ENCODE measurements around the gene PEX12.
"Not testable (repeated sequence)": the region's sequence is repeated elsewhere in the genome, so short reads cannot be mapped to it uniquely, and the experiment has no call there.

Gene PEX12

DNA sequence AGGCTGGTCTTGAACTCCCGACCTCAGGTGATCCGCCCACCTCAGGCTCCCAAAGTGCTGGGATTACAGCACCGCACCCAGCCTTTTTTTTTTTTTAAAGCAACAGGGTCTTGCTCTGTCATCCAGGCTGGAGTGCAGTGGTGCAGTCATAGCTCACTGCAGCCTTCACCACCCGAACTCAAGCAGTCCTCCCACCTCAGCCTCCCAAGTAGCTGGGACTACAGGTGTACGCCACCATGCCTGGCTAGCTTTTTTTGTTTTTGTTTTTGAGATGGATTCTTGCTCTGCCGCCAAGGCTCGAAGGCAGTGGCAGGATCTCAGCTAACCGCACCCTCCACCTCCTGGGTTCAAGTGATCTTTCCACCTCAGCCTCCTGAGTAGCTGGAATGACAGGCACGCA, 43.0 kb downstream of the PEX12 start:
- not testable (repeated sequence) for DNase-seq

DNA sequence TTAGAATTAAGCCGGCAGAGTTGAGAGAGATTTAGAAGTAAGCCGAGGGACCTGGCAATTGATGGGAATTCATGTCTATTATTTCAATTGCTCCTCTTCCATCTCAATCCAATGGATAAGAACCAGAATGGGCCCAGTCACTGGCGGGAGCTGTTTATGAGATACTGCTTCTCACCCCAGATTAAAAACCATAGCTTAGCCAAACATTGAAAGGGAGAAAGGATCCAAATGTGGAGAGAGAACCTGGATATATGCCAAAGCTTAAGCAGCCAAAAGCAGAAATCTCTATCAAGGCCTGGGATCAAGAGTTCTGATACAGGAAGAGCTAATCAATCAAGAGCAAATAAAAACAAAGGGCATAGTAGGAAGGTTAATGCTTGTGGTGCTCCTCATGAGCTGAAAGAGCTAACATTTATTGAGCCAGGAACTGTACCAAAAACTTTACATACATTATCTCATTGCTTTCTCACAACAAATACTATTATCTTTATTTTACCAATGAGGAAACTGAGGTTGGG, 43.7 kb downstream of the PEX12 start:
- DNase-seq = no peak

DNA sequence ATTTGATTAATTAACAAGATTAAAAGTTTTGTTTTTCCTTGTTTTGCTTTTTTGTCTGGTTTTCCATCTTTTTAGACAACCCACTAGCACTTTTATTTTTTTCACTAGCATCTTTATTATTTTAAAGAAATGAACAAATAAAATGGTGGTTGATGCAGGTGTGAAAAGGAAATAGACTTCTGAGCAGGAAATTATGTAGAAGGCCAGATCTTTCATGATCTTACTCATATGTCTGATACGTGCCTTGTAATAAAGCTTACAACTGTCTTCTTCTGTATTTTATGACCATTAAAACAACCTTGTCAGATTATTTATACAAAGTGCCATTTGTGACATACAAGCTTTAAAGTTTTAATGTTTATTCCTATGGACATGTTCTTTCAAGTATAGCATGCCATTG, 47.2 kb downstream of the PEX12 start:
- no peak for DNase-seq

DNA sequence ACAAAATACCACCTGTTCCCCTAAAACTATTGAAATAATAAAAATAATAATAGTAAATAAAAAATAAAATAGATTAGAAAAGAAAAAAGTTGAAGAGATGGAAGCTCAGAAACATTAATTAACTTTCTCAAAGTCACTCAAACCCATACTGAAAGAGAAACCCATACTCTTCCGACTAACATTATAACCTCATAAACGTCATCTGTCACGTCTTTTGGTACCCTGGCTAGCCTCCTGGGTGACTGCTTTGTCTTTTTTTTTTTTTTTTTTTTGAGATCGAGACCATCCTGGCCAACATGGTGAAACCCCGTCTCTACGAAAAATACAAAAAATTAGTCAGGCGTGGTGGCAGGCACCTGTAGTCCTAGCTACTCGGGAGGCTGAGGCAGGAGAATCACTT, 48.5 kb downstream of the PEX12 start:
- no peak for DNase-seq

DNA sequence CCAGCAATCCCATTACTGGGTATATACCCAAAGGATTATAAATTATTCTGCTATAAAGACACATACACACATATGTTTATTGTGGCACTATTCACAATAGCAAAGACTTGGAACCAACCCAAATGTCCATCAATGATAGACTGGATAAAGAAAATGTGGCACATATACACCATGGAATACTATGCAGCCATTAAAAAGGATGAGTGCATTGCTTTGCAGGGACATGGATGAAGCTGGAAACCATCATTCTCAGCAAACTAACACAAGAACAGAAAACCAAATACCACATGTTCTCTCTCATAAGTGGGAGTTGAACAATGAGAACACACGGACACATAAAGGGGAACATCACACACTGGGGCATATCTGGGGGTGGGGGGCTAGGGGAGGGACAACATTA, 49.0 kb downstream of the PEX12 start:
- not testable (repeated sequence) for DNase-seq
